HG02970 (cell line): ENCODE data around the gene KIF5B.
"Not testable (repeated sequence)": the region's sequence is repeated elsewhere in the genome, so short reads cannot be mapped to it uniquely, and the experiment has no call there.

Experiments
- ATAC-seq: cut with Tn5 transposase; IDR thresholded peaks from one replicate; pipeline ENCODE4 v1.9.1; 2021; ENCODE audit warnings: mild to moderate bottlenecking, moderate library complexity, moderate number of reproducible peaks; ENCODE audit not compliant: unreplicated experiment, low FRiP score

KIF5B gene

DNA sequence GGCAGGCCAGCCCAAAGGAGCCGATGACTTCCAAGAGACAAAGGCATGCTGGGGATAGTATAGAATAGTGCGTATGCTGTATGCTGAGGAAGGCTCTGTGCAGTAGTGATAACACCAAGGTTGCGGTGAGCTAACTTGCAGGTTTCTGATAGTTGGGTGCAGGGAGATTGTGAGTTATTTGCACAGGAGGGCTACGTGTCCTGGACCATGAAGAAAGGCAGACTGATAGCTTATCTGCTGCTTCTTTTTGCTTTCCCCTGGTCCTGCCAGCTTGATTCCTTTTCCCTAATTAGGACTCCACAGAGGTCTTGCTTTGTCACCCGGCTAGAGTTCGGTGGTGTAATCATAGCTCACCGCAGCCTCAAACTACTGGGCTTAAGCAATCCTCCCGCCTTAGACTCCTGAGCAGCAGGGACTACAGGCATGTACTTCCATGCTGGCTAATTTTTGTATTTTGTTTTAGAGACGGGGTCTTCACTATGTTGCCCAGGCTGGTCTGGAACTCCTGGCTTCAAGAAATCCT, 83.6 kb downstream of the KIF5B start:
- no peak for ATAC-seq

DNA sequence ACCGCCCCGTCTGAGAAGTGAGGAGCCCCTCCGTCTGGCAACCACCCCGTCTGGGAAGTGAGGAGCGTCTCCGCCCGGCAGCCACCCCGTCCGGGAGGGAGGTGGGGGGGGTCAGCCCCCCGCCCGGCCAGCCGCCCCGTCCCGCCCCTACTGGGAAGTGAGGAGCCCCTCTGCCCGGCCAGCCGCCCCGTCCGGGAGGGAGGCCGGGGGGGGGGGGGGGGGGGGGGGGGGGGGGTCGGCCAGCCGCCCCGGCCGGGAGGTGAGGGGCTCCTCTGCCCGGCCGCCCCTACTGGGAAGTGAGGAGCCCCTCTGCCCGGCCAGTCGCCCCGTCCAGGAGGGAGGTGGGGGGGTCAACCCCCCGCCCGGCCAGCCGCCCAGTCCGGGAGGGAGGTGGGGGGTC, 86.4 kb downstream of the KIF5B start:
- not testable (repeated sequence) for ATAC-seq

DNA sequence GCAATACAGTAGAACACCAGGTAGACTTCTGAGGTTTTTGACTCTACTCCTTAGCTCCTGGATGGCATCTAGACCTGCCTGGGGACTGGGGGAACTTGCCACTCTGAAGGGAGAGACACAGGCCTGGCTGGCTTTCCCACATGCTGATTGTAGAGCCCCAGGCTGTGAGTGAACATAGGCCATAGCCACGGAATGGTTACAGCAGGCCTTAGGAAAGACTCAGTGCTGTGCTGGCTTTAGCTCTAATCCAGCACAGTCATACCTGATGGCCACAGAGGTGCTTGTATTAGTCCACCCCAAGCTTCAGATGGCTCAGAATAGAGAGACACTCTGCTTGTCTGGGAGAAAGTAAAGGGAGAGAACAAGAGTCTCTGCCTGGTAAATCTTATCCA, 92.6 kb downstream of the KIF5B start:
- ATAC-seq, result no peak

DNA sequence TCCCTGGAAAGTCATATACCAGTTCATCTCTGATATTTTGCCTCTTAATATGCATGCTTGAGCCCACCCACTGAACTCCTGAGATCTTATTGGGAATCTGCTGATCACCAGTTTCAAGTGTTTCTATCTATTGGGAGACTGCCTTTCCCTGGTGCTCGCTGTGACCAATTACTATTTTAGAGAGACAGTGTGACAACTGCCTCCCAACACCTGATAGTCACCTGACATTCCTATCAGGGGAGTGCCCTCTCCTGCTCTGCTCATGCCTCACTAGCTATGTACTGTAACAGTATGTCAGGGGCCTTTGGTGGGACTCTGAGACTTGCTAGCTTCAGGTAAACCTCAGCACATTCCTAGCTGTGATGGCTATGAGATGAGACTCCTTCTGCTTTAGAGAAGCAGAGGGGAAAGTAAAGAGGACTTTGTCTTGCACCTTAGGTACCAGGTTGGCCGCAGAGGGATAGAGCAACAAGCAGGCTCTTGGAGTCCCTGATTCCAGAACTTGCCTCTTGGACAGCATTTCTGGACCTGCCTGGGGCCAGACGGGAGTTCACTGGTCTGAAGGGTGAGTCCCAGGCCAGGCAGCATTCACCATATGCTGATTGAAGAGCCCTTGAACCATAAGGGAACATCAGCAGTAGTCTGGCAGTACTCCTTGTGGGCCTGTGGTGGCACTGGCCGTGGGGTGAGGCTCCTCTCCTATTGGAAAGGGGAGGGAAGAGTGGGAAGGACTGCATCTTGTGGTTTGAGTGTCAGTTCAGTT, 93.2 kb downstream of the KIF5B start:
- ATAC-seq, result no peak

DNA sequence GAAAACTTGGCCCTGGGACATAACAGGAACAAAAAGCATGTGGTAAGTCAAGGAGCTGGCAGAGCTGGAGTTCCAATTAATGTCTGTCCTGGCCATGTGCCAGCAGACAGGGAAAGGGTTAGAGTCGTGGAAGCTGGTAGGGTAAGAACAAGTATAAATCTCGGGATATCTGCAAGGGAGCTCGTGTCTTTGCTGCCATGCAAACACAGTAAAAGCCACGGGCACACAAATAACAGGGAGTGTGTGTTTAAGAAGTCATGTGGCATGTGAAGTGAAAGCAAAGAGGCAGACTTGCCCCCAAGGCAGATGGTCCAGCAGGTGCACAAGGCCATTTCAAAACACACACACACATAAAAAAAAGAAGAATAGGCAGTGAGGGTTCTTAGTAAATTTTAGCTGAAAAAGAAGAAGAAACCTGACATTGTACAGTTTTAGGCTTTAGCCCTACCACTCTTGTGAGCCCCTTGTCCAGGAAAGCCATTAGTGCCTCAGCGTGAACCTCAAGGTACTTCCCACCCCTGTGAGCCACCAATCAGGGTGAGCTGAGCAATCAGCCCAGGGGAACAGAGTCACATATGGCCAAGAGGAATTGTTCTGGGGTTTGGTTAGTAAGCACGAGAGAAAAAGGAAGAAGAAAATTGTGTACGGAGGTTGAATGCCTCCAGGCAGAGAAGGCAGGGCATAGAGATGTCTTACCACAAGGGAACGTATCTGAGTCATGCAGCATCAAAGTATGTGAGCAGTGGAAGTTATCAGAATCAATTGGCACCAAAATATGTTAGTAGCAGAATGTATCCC, 94.7 kb downstream of the KIF5B start:
- no peak for ATAC-seq

DNA sequence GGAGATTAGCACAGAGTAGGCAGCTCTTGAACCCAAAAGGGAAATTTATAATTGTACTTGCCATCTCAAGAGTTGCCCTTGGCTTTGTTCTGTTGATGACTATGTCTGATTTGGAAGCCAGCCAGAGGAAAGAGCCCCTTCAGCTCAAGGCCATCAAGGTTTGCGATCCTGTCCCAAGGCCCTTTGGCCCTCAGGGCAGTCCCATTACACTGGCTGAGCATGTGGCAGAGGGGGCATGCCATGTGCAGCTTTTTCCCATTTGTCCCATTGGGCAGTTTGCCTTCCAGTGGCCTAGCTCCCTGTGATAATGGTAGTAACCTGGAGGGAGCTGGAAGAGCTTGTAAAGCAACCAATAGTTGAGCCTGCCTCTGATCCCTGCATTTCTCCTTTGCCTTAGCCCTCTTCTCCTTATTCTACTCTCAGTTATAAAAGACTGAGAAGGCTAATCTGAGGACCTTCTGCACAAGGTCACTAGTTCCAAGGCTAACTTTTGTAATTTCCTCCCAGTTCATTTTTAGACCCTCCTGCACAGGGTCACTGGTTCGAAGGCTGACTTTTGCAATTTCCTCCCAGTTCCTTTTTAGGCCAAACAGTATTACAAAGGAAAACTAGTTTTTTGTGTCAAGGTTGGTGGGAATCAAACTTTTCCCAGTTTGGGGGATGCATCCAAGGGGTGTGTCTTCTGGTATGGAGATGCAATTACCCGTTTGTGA, 96.6 kb downstream of the KIF5B start:
- no peak for ATAC-seq
